Myometrial cell (primary cell): ENCODE measurements around the gene ACO2. TPM values are rescaled to one million over a fixed set of nuclear protein-coding genes. Genes with fewer than 3 reads are reported as not detected.

Experiments used
- total RNA-seq: library from RNA; depleted of rRNA; stranded (reverse); fragments of >200 nt; gene quantifications from 2 replicates; pipeline ENCODE4 v1.2.3, GENCODE V29; 2015

ACO2 gene
- 103 and 109 TPM in 2 replicates for total RNA-seq

GRCh38 chr22:41468381-41469217 is at the start of gene ACO2, which contains the start of gene PHF5A:
Gene ACO2 (plus strand): TSS chr22:41469117. CDS start chr22:41469147, 30 bp downstream.
Gene PHF5A (minus strand): TSS chr22:41468692. CDS start chr22:41468653, 39 bp downstream.

GRCh38 chr22:41446639-41447434 is 22.1 kb upstream of the ACO2 start, which contains the start of gene TOB2:
Gene TOB2 (minus strand): TSS chr22:41446801. CDS start chr22:41437345, 9,456 bp downstream.

GRCh38 chr22:41543854-41544670 is 75.1 kb downstream of the ACO2 start, which contains the start of gene POLR3H:
Gene POLR3H (minus strand): TSS chr22:41544470. CDS start chr22:41544101, 369 bp downstream.

Other genes with a start within 250 kb of the ACO2 start
- 0.29 and 0.89 TPM in 2 replicates for gene CHADL, start 228.2 kb upstream of the ACO2 start, total RNA-seq
- 121 and 144 TPM in 2 replicates for gene RANGAP1, start 182.9 kb upstream of the ACO2 start, total RNA-seq
- 49.3 and 51.6 TPM in 2 replicates for gene ZC3H7B, start 167.6 kb upstream of the ACO2 start, total RNA-seq
- 10.8 and 16.7 TPM in 2 replicates for gene TEF, start 87.2 kb upstream of the ACO2 start, total RNA-seq
- 27.1 and 36.6 TPM in 2 replicates for gene TOB2, start 22.3 kb upstream of the ACO2 start, total RNA-seq
- 47.5 and 55.6 TPM in 2 replicates for gene PHF5A, start 425 bp upstream of the ACO2 start, total RNA-seq
- gene POLR3H, start 75.4 kb downstream of the ACO2 start, total RNA-seq = 10.5 and 27.7 TPM in 2 replicates
- gene CSDC2, start 91.9 kb downstream of the ACO2 start, total RNA-seq = 2.3 and 2.7 TPM in 2 replicates
- 81.0 and 105 TPM in 2 replicates for gene PMM1, start 120.7 kb downstream of the ACO2 start, total RNA-seq
- gene DESI1, start 151.9 kb downstream of the ACO2 start, total RNA-seq = 23.9 and 31.1 TPM in 2 replicates
- gene XRCC6, start 152.2 kb downstream of the ACO2 start, total RNA-seq = 492 and 504 TPM in 2 replicates
- 139 and 170 TPM in 2 replicates for gene SNU13, start 219.8 kb downstream of the ACO2 start, total RNA-seq
- gene MEI1, start 230.4 kb downstream of the ACO2 start, total RNA-seq = 4.6 and 8.6 TPM in 2 replicates